Stimulated activated CD4-positive, alpha-beta T cell treated with anti-CD3 and anti-CD28 coated beads, Interleukin-2, amount 100 ng/mL, for 4 hours (primary cell): ENCODE results near the gene WDR44.
"Not testable (repeated sequence)": the region's sequence is repeated elsewhere in the genome, so short reads cannot be mapped to it uniquely, and the experiment has no call there.

ENCODE experiments used
- DNase-seq: peaks from one replicate; pipeline ENCODE4 v3.0.0-alpha.2; 2020; ENCODE audit warnings: low read depth

The WDR44 gene

GRCh38 chrX:118482384-118482783 lies 136.5 kb downstream of the WDR44 start:
- not testable (repeated sequence) for DNase-seq

GRCh38 chrX:118484216-118484903 lies 138.5 kb downstream of the WDR44 start:
- no peak for DNase-seq

- DNase-seq: not testable (repeated sequence)
Observed at GRCh38 chrX:118486693-118487092, 140.8 kb downstream of the WDR44 start.

- DNase-seq: no peak
Observed at GRCh38 chrX:118493016-118493415, 147.1 kb downstream of the WDR44 start.

- no peak for DNase-seq
Observed at GRCh38 chrX:118493653-118494297, 147.9 kb downstream of the WDR44 start.

- DNase-seq: peak; percentile 76
Observed at GRCh38 chrX:118495061-118495921, 149.4 kb downstream of the WDR44 start, which contains the start of gene DOCK11. Gene DOCK11, plus strand, starts transcription at chrX:118495815. Its CDS starts 157 bp downstream, at chrX:118495972.

- DNase-seq: peak; percentile 57
Observed at GRCh38 chrX:118495958-118496762, 150.3 kb downstream of the WDR44 start.

- no peak for DNase-seq
Observed at GRCh38 chrX:118496763-118497079, 150.8 kb downstream of the WDR44 start.

GRCh38 chrX:118497180-118497818 lies 151.4 kb downstream of the WDR44 start:
- DNase-seq: no peak

- no peak for DNase-seq
Observed at GRCh38 chrX:118498351-118498750, 152.4 kb downstream of the WDR44 start.

GRCh38 chrX:118498755-118499154 lies 152.8 kb downstream of the WDR44 start:
- DNase-seq: no peak

GRCh38 chrX:118499295-118499694 lies 153.4 kb downstream of the WDR44 start:
- DNase-seq: no peak
